IMR-90 (cell line): ENCODE results near the gene SLC6A4. TPM values are rescaled to one million over a fixed set of nuclear protein-coding genes. Genes with fewer than 3 reads are reported as not detected.
A peak's percentile ranks its signal among the peaks of the same experiment; 100 is the strongest.

ENCODE experiments used
- ATAC-seq: fragments of 200-7000 bp; cut with Tn5 transposase; 2 replicates; pipeline ENCODE4 v1.9.1; 2020; ENCODE audit warnings: low read depth, mild to moderate bottlenecking, moderate library complexity
- BruUV-seq: library from RNA; stranded (reverse); fragments of 400-500 nt; replicated peaks from 2 replicates; lab custom pipeline; 2021; lab: Mats Ljungman, UMichigan
- CTCF ChIA-PET: fragments of 300-600 bp; formaldehyde crosslinking; extraction: SDS; loops from one replicate; lab custom pipeline; 2021; ENCODE audit warnings: antibody characterized with exemption; lab: Yijun Ruan, JAX
- POLR2A ChIA-PET: fragments of 300-600 bp; sonication (Branson Sonifier 250); formaldehyde crosslinking; loops from one replicate; lab custom pipeline; 2022; ENCODE audit warnings: antibody characterized with exemption; ENCODE audit not compliant: unreplicated experiment; lab: Charles Lee
- DNase-seq: peaks from one replicate; pipeline ENCODE4 v3.0.0; 2013
- H2AFZ ChIP-seq: replicated peaks from 2 replicates; pipeline ENCODE3; 2013; ENCODE audit warnings: low read length, mild to moderate bottlenecking; ENCODE audit not compliant: poor library complexity
- H2AK5ac ChIP-seq: 2 replicates; pipeline ENCODE4 v1.6.1; 2013; ENCODE audit warnings: low read depth, low read length, inconsistent platforms
- H2AK9ac ChIP-seq: replicated peaks from 2 replicates; pipeline ENCODE3; 2013; ENCODE audit warnings: mild to moderate bottlenecking, low read depth, low read length, moderate library complexity; ENCODE audit not compliant: poor library complexity
- H2BK120ac ChIP-seq: 2 replicates; pipeline ENCODE4 v1.6.1; 2013; ENCODE audit warnings: low read depth, low read length, inconsistent platforms
- H2BK15ac ChIP-seq: 3 replicates; pipeline ENCODE4 v1.6.1; 2013; ENCODE audit warnings: low read depth, low read length, inconsistent platforms
- H2BK20ac ChIP-seq: 2 replicates; pipeline ENCODE4 v1.6.1; 2013; ENCODE audit warnings: low read depth, mild to moderate bottlenecking, inconsistent platforms, low read length, moderate library complexity
- H2BK5ac ChIP-seq: 2 replicates; pipeline ENCODE4 v1.6.1; 2013; ENCODE audit warnings: mild to moderate bottlenecking, low read depth, low read length, inconsistent platforms; ENCODE audit not compliant: poor library complexity, severe bottlenecking
- H3K14ac ChIP-seq: replicated peaks from 2 replicates; pipeline ENCODE4 v1.6.1; 2013; ENCODE audit warnings: low read depth, low read length, inconsistent platforms
- H3K18ac ChIP-seq: 2 replicates; pipeline ENCODE4 v1.6.1; 2013; ENCODE audit warnings: low read depth, low read length, control low read depth
- H3K23ac ChIP-seq: 2 replicates; pipeline ENCODE4 v1.6.1; 2013; ENCODE audit warnings: low read depth, low read length, inconsistent platforms
- H3K27ac ChIP-seq: 2 replicates; pipeline ENCODE4 v1.5.1; 2013; ENCODE audit warnings: mild to moderate bottlenecking, control low read depth, low read length; ENCODE audit not compliant: insufficient read depth
- H3K27me3 ChIP-seq: 2 replicates; pipeline ENCODE4 v1.6.1; 2013; ENCODE audit warnings: low read length; ENCODE audit not compliant: control insufficient read depth, insufficient read depth
- H3K36me3 ChIP-seq: 2 replicates; pipeline ENCODE4 v1.6.1; 2013; ENCODE audit warnings: low read length, mixed read lengths; ENCODE audit not compliant: control insufficient read depth, insufficient read depth
- H3K4ac ChIP-seq: 2 replicates; pipeline ENCODE4 v1.6.1; 2013; ENCODE audit warnings: low read depth, low read length, inconsistent platforms
- H3K4me1 ChIP-seq: 2 replicates; pipeline ENCODE4 v1.6.1; 2013; ENCODE audit warnings: low read length, mixed read lengths; ENCODE audit not compliant: control insufficient read depth, insufficient read depth
- H3K4me2 ChIP-seq: 2 replicates; pipeline ENCODE4 v1.6.1; 2013; ENCODE audit warnings: low read depth, mild to moderate bottlenecking, control low read depth, low read length, moderate library complexity
- H3K4me3 ChIP-seq: 2 replicates; pipeline ENCODE4 v1.5.1; 2013; ENCODE audit warnings: low read depth, mild to moderate bottlenecking, control low read depth, low read length, moderate library complexity; ENCODE audit not compliant: insufficient read depth
- H3K56ac ChIP-seq: 2 replicates; pipeline ENCODE4 v1.6.1; 2013; ENCODE audit warnings: low read length, inconsistent platforms; ENCODE audit not compliant: insufficient read depth; ENCODE audit errors: extremely low read depth
- H3K79me1 ChIP-seq, 2 experiments: 2 replicates each; pipeline ENCODE4 v1.6.1; 2013; ENCODE audit warnings: low read length in 2 of 2, inconsistent platforms in 1 of 2, low read depth in 1 of 2
- H3K9ac ChIP-seq: 2 replicates; pipeline ENCODE4 v1.6.1; 2013; ENCODE audit warnings: low read depth, low read length, control low read depth
- H3K9me1 ChIP-seq: 2 replicates; pipeline ENCODE4 v1.6.1; 2013; ENCODE audit warnings: low read length, inconsistent platforms; ENCODE audit not compliant: insufficient read depth
- H3K9me3 ChIP-seq: 2 replicates; pipeline ENCODE4 v1.6.1; 2013; ENCODE audit warnings: low read length; ENCODE audit not compliant: control insufficient read depth, insufficient read depth
- H4K20me1 ChIP-seq: 2 replicates; pipeline ENCODE4 v1.6.1; 2013; ENCODE audit warnings: low read length, inconsistent platforms; ENCODE audit not compliant: insufficient read depth
- H4K5ac ChIP-seq: 2 replicates; pipeline ENCODE4 v1.6.1; 2013; ENCODE audit warnings: mild to moderate bottlenecking, low read depth, low read length, control low read depth
- H4K8ac ChIP-seq, 2 experiments: 2 replicates each; pipeline ENCODE4 v1.6.1; 2013; ENCODE audit warnings: low read depth in 2 of 2, low read length in 2 of 2, control low read depth in 1 of 2, inconsistent platforms in 1 of 2
- H4K91ac ChIP-seq: 2 replicates; pipeline ENCODE4 v1.6.1; 2013; ENCODE audit warnings: low read depth, low read length, inconsistent platforms; ENCODE audit not compliant: insufficient read depth
- BHLHE40 ChIP-seq: fragments of 150-350 bp; IDR thresholded peaks from 2 replicates; pipeline ENCODE4 v1.6.1; 2016; ENCODE audit warnings: mild to moderate bottlenecking, low read depth, low read length
- CHD1 ChIP-seq: IDR thresholded peaks from 2 replicates; pipeline ENCODE4 v1.6.1; 2012; ENCODE audit warnings: low read depth, low read length, improper control_type of control experiment
- WGBS, 2 experiments: methylation state at CpG; one replicate each; pipeline versions ENCODE4 v1.1.5 to v1.1.7; 2013; ENCODE audit warnings: missing lambda C conversion rate in 2 of 2; ENCODE audit not compliant: insufficient read length in 1 of 2; ENCODE audit errors: extremely low coverage in 2 of 2; 5-methylcytosine and 5-hydroxymethylcytosine counted together
- dilution Hi-C: fragments of 300-500 bp; cut with HindIII; formaldehyde crosslinking; loops from one replicate; pipeline ENCODE4 v1.14.3; 2018; ENCODE audit warnings: low sequenced_read_pairs; ENCODE audit not compliant: unreplicated experiment
- in situ Hi-C: fragments of 300-500 bp; cut with MboI; formaldehyde crosslinking; loops from 3 replicates; pipeline ENCODE4 v1.14.3; 2019; ENCODE audit warnings: low sequenced_read_pairs, inconsistent platforms, mixed read lengths
- intact Hi-C: fragments of 100-400 bp; cut with micrococcal nuclease; formaldehyde crosslinking; loops from 2 replicates; pipeline ENCODE4 v1.10.0; 2022
- polyA plus RNA-seq, 3 experiments: library from polyadenylated mRNA; depleted of rRNA; stranded (reverse); fragments of >200 nt; gene quantifications; 2 replicates each; pipeline ENCODE4 v1.2.3, GENCODE V29; 2012; ENCODE audit warnings: low replicate concordance in 1 of 3
- total RNA-seq: library from RNA; depleted of rRNA; stranded (reverse); fragments of >200 nt; gene quantifications from 2 replicates; pipeline ENCODE4 v1.2.3, GENCODE V29; 2012

Gene SLC6A4
- total and polyA plus RNA-seq, 2 of the 4 experiments (the other 2 are of a cell fraction), result under 0.01 TPM; not detected in 1

DNA sequence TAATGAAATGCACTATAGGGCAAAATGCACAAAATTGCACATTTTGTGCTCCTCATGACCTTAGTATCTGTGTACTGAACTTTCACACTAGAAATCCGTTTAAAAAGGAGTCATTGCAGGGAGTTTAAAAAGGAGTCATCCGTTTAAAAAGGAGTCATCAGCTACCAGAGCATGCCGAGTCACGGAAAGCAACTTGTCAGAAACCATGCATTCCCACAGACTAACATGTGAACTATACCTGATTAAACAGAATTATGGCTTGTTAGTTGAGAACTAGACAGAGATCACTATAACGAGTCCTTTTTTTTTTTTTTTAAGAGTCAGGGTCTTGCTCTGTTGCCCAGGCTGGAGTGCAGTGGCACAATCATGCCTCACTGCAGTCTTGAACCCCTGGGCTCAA, 35.9 kb downstream of the SLC6A4 start:
- intact Hi-C loops (no loop called here), in situ Hi-C loops (no loop called here), dilution Hi-C loops (no loop called here)
- ChIA-PET CTCF (interaction anchor here (0.6 kb wide), 1 partner anchor 200 kb away, joined by 6 read pairs; no protein-coding TSS in a partner anchor), POLR2A (no interaction called here)
- TF ChIP-seq BHLHE40 (no peak), CHD1 (no peak)
- no peak overlapping the region for H2AK9ac ChIP-seq
- no peak overlapping the region for H3K4ac ChIP-seq
- H3K9me3 ChIP-seq, result no peaks in the 10 kb centered on the region
- no peak overlapping the region for H2BK20ac ChIP-seq
- H3K4me3 ChIP-seq, result no peak overlapping the region
- H3K79me1 ChIP-seq, result no peaks in the 10 kb centered on the region
- peaks cover 8% of the 10 kb centered on the region for H3K27me3 ChIP-seq
- no peak overlapping the region for H2AK5ac ChIP-seq
- H3K36me3 ChIP-seq, result no peaks in the 10 kb centered on the region
- no peak overlapping the region for H4K8ac ChIP-seq
- H3K56ac ChIP-seq, result no peak overlapping the region
- no peak overlapping the region for H3K18ac ChIP-seq
- BruUV-seq, result no TSS peak
- H3K4me2 ChIP-seq, result no peak overlapping the region
- H2AFZ ChIP-seq, result no peak overlapping the region
- H2BK15ac ChIP-seq, result no peak overlapping the region
- ATAC-seq (no peak), DNase-seq (peak; percentile 34)
- H3K9me1 ChIP-seq, result no peaks in the 10 kb centered on the region
- H2BK120ac ChIP-seq, result no peak overlapping the region
- no peak overlapping the region for H3K14ac ChIP-seq
- no peak overlapping the region for H3K9ac ChIP-seq
- H3K4me1 ChIP-seq, result no peaks in the 10 kb centered on the region
- no peak overlapping the region for H4K91ac ChIP-seq
- no peak overlapping the region for H4K5ac ChIP-seq
- H3K27ac ChIP-seq, result no peak overlapping the region
- H4K20me1 ChIP-seq, result no peaks in the 10 kb centered on the region
- H3K23ac ChIP-seq, result no peak overlapping the region
- WGBS, 2 experiments, result no CpG with 5 or more reads among the region's 5 CpGs
- H2BK5ac ChIP-seq, result no peak overlapping the region
